ENCODE measurements around the gene ACAD11.

The ACAD11 gene, protein sequence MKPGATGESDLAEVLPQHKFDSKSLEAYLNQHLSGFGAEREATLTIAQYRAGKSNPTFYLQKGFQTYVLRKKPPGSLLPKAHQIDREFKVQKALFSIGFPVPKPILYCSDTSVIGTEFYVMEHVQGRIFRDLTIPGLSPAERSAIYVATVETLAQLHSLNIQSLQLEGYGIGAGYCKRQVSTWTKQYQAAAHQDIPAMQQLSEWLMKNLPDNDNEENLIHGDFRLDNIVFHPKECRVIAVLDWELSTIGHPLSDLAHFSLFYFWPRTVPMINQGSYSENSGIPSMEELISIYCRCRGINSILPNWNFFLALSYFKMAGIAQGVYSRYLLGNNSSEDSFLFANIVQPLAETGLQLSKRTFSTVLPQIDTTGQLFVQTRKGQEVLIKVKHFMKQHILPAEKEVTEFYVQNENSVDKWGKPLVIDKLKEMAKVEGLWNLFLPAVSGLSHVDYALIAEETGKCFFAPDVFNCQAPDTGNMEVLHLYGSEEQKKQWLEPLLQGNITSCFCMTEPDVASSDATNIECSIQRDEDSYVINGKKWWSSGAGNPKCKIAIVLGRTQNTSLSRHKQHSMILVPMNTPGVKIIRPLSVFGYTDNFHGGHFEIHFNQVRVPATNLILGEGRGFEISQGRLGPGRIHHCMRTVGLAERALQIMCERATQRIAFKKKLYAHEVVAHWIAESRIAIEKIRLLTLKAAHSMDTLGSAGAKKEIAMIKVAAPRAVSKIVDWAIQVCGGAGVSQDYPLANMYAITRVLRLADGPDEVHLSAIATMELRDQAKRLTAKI

GRCh38 chr3:132659365-132660051 lies at the start of gene ACAD11:
Gene ACAD11 (minus strand): TSS chr3:132659809. CDS start chr3:132659751, 58 bp downstream.
- peak in 1 of 2 donors; percentile 1 for DNase-seq (ENCODE audit: low read depth in 2 of 2)

- DNase-seq (ENCODE audit: low read depth in 2 of 2) = no peak
Measured at GRCh38 chr3:132703733-132704132, 44.1 kb upstream of the ACAD11 start.

GRCh38 chr3:132695422-132695821 lies 35.8 kb upstream of the ACAD11 start:
- DNase-seq (ENCODE audit: low read depth in 2 of 2) = no peak

GRCh38 chr3:132694991-132695390 lies 35.4 kb upstream of the ACAD11 start:
- no peak for DNase-seq (ENCODE audit: low read depth in 2 of 2)

- DNase-seq (ENCODE audit: low read depth in 2 of 2) = no peak
Measured at GRCh38 chr3:132690040-132690439, 30.4 kb upstream of the ACAD11 start.

- DNase-seq (ENCODE audit: low read depth in 2 of 2) = no peak
Measured at GRCh38 chr3:132682201-132682600, 22.6 kb upstream of the ACAD11 start.

GRCh38 chr3:132681421-132681820 lies 21.8 kb upstream of the ACAD11 start:
- no peak for DNase-seq (ENCODE audit: low read depth in 2 of 2)

- DNase-seq (ENCODE audit: low read depth in 2 of 2) = no peak
Measured at GRCh38 chr3:132679911-132680310, 20.3 kb upstream of the ACAD11 start.

GRCh38 chr3:132675408-132675807 lies 15.8 kb upstream of the ACAD11 start:
- DNase-seq (ENCODE audit: low read depth in 2 of 2) = no peak

DNA sequence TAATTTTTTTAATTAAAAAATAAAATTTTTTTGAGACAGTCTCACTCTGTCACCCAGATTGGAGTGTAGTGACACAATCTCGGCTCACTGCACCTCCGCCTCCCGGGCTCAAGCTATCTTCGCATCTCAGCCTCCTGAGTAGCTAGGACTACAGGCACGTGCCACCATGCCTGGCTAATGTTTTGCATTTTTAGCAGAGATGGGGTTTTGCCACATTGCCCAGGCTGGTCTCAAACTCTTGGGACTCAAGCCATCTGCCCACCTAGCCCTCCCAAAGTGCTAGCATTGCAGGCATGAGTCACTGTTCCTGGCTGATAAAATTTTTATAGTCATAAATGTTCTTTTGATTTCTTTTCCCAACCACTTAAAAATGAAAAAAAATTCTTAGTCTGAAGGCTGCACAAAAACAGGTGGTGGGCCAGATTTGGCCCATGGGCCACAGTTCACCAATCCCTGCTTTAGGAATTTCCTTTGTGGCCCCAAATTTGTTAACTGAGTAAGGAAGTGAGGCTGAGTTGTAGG lies 9.7 kb upstream of the ACAD11 start:
- no peak for DNase-seq (ENCODE audit: low read depth in 2 of 2)

DNA sequence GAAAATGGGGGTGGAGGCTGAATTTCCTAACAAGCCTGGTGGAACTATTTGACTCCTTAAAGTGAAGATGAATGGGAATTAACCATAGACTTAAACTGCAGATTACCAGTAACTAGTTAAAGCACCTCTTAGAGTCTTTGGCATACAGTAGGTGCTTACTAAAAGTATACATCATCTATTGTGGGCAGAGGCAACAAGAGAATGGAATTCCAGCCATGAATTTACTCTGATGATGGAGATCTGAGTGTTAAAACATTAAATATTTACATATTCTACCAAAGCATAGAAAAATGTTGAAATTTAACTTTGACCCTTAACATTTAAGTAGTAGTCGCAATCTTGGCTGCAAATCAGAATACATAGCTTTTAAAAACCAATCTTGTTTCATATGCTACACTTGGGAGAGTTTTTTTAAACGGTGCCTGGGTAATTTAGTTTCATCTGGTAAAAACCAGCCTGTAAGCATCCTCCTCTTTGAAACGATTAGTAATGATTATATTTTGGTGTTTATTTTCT lies 5.7 kb upstream of the ACAD11 start:
- DNase-seq (ENCODE audit: low read depth in 2 of 2) = no peak

DNA sequence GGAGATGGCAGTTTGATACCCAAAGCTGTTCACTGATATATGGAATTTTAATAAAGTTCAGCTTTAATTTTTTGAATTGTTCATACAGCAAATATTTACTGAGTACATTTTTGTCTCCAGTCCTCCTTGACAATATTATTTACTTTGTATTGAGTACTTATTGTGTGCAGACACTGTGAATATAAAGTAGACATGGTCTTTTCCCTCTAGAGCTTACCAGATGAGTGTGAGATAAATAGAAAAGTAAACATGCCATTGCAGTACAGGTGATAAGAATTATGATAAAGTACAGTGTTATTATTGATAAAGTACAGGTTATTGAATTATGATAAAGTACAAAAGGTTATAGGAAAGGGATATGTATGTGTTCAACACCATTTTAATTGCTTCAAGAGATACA lies 2.6 kb upstream of the ACAD11 start:
- DNase-seq (ENCODE audit: low read depth in 2 of 2) = no peak

GRCh38 chr3:132661101-132661500 lies 1.5 kb upstream of the ACAD11 start:
- no peak for DNase-seq (ENCODE audit: low read depth in 2 of 2)

- DNase-seq (ENCODE audit: low read depth in 2 of 2) = no peak
Measured at GRCh38 chr3:132660811-132661070, 1.1 kb upstream of the ACAD11 start.

- DNase-seq (ENCODE audit: low read depth in 2 of 2) = peak in 1 of 2 donors; percentile 35
Measured at GRCh38 chr3:132660052-132660810, 622 bp upstream of the ACAD11 start, which contains the start of gene UBA5. Gene UBA5 (plus strand): TSS chr3:132660329. CDS start chr3:132660538, 209 bp downstream.

GRCh38 chr3:132659000-132659364 lies 627 bp downstream of the ACAD11 start:
- DNase-seq (ENCODE audit: low read depth in 2 of 2) = no peak

DNA sequence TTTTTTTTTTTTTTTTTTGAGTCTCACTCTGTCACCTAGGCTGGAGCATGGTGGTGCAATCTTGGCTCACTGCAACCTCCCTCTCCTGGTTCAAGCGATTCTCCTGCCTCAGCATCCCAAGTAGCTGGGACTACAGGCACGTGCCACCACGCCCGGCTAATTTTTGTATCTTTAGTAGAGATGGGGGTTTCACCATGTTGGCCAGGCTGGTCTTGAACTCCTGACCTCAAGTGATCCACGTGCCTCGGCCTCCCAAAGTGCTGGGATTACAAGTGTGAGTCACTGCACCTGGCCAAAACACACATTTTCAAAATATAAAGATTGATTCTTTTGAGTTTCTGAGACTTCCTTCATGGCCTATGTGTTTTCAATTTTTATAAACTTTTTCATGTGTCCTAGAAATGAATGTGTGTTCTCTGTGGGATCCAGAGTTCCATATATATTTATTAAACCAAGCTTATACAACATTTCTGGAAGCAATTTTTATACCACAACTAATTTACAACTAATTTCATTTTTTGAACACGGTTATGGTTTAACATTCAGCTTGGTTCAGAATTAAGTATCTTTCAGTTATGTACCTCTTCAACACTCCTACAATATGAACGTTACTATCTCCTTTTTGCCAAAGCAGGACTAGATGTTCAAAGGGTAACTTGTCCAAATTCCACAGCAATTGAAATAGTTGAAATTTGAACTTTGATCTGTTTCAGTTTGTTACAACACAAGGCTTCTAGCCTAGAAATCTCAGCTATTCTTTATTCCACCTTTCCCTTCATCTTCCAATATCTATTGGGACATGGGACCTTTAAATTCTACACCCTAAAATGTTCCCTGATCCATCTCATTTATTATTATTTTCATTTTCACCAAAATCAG lies 1.5 kb downstream of the ACAD11 start:
- no peak for DNase-seq (ENCODE audit: low read depth in 2 of 2)

- no peak for DNase-seq (ENCODE audit: low read depth in 2 of 2)
Measured at GRCh38 chr3:132655471-132655870, 4.1 kb downstream of the ACAD11 start.

- no peak for DNase-seq (ENCODE audit: low read depth in 2 of 2)
Measured at GRCh38 chr3:132654721-132655120, 4.9 kb downstream of the ACAD11 start.

GRCh38 chr3:132654190-132654589 lies 5.4 kb downstream of the ACAD11 start:
- DNase-seq (ENCODE audit: low read depth in 2 of 2) = no peak
